Transverse colon (tissue), 4 donors: Measurements from ENCODE around the gene RCE1. TPM values are rescaled to one million over a fixed set of nuclear protein-coding genes. Genes with fewer than 3 reads are reported as not detected.

ENCODE experiments used
- DNase-seq: peaks from one replicate; pipeline ENCODE4 v3.0.0-alpha.2; 2019
- H3K27ac ChIP-seq, 4 donors: fragments of 200-600 bp; sonication (generic); 2 replicates each; pipeline ENCODE4 v1.5.1; 2016 to 2018; ENCODE audit warnings: inconsistent platforms in 4 of 4
- H3K27me3 ChIP-seq: fragments of 200-600 bp; sonication (generic); 2 replicates; pipeline ENCODE4 v1.5.1; 2017; ENCODE audit warnings: inconsistent platforms
- H3K36me3 ChIP-seq, 4 donors: fragments of 200-600 bp; sonication (generic); 2 replicates each; pipeline ENCODE4 v1.5.1; 2017 to 2019; ENCODE audit warnings: inconsistent platforms in 4 of 4
- H3K4me1 ChIP-seq, 4 donors: fragments of 200-600 bp; sonication (generic); 2 replicates each; pipeline ENCODE4 v1.5.1; 2017 to 2020; ENCODE audit warnings: inconsistent platforms in 4 of 4
- H3K4me3 ChIP-seq, 4 donors: fragments of 200-600 bp; sonication (generic); 1 replicate in 1 of 4; 2 replicates in 3 of 4; pipeline versions ENCODE4 v1.5.1 to v1.6.1; 2017 to 2019; ENCODE audit warnings: inconsistent platforms in 4 of 4
- H3K9me3 ChIP-seq, 2 donors: fragments of 200-600 bp; sonication (generic); 2 replicates each; pipeline ENCODE4 v1.5.1; 2017 to 2019; ENCODE audit warnings: inconsistent platforms in 2 of 2
- CTCF ChIP-seq, 5 experiments: fragments of 200-600 bp in 3 of 5; fragments of 450-650 bp in 2 of 5; sonication (generic) in 3 of 5; IDR thresholded peaks; 1 replicate in 2 of 5; 2 replicates in 3 of 5; pipeline ENCODE4 v1.5.1; 2016 to 2017; ENCODE audit warnings: antibody characterized with exemption in 5 of 5, inconsistent platforms in 3 of 5, mild to moderate bottlenecking in 2 of 5, moderate library complexity in 1 of 5
- EP300 ChIP-seq: sonication (generic); formaldehyde crosslinking; IDR thresholded peaks from one replicate; pipeline ENCODE4 v1.6.1; 2017; ENCODE audit warnings: antibody characterized with exemption, low read depth
- POLR2A ChIP-seq: fragments of 450-650 bp; IDR thresholded peaks from one replicate; pipeline ENCODE4 v1.6.1; 2016; ENCODE audit warnings: antibody characterized with exemption, mild to moderate bottlenecking, moderate library complexity
- POLR2AphosphoS5 ChIP-seq, 3 donors: sonication (generic); formaldehyde crosslinking; IDR thresholded peaks; one replicate each; pipeline ENCODE4 v1.6.1; 2016; ENCODE audit warnings: antibody characterized with exemption in 3 of 3
- WGBS, 2 donors: methylation state at CpG; one replicate each; pipeline ENCODE4 v1.1.5; 2018; ENCODE audit warnings: low coverage in 1 of 2; 5-methylcytosine and 5-hydroxymethylcytosine counted together
- in situ Hi-C, 4 donors: fragments of 200-750 bp; cut with MboI; loops; one replicate each; pipeline versions ENCODE4 v1.15.0 to v1.15.1; 2017; ENCODE audit warnings: low sequenced_read_pairs in 3 of 4, low pct_ligation_motif_present in 1 of 4, low pct_unique_long_range_greater_than_20kb in 1 of 4
- intact Hi-C: fragments of 100-400 bp; cut with DNase I; formaldehyde crosslinking; loops from one replicate; pipeline ENCODE4 v1.15.1; 2023; ENCODE audit warnings: low total_unique reads
- total RNA-seq, 4 donors: library from RNA; depleted of rRNA; stranded (reverse); fragments of >200 nt; gene quantifications; one replicate each; pipeline ENCODE4 v1.1.0, GENCODE V29; 2016

The RCE1 gene
- total RNA-seq, 4 donors from 2014 or later, result 14.5 to 40.3 (median 37.4) TPM

- H3K4me3 ChIP-seq, result no peak overlapping the region
- no peaks in the 10 kb centered on the region for H3K9me3 ChIP-seq
- no peaks in the 10 kb centered on the region for H3K27me3 ChIP-seq
- intact Hi-C loops (no loop called here), in situ Hi-C loops (no loop called here)
- H3K36me3 ChIP-seq, result no peaks in the 10 kb centered on the region
- WGBS, 2 donors, result 60 to 82% methylated on average over 1 to 29 of the region's 29 CpGs
- H3K4me1 ChIP-seq, result peaks cover 8 to 21% (median 18%) of the 10 kb centered on the region in 4 donors
- DNase-seq, result no peak
- no peak for TF ChIP-seq POLR2AphosphoS5 (IDR thresholded peaks at IDR 0.05)
- no peak for TF ChIP-seq CTCF (IDR thresholded peaks at IDR 0.05)
- no peak for TF ChIP-seq POLR2A
- no peak for TF ChIP-seq EP300
- H3K27ac ChIP-seq, result no peak overlapping the region
Observed at GRCh38 chr11:66858939-66859685, 15.9 kb downstream of the RCE1 start.

- Histone ChIP-seq H3K27me3 (no peaks in the 10 kb centered on the region), H3K27ac (no peak overlapping the region), H3K4me3 (no peak overlapping the region), H3K9me3 (no peaks in the 10 kb centered on the region), H3K36me3 (no peaks in the 10 kb centered on the region), H3K4me1 (peaks cover 10 to 28% (median 25%) of the 10 kb centered on the region in 4 donors)
- no peak for DNase-seq
- 88 to 90% methylated on average over 2 to 30 of the region's 41 CpGs for WGBS, 2 donors
- TF ChIP-seq EP300 (no peak), CTCF (IDR thresholded peaks at IDR 0.05) (no peak)
- in situ Hi-C loops, result no loop called here
- intact Hi-C loops, result no loop called here
Observed at GRCh38 chr11:66859686-66860448, 16.6 kb downstream of the RCE1 start.

GRCh38 chr11:66860449-66860831 lies 17.2 kb downstream of the RCE1 start:
- no peaks in the 10 kb centered on the region for H3K36me3 ChIP-seq
- H3K9me3 ChIP-seq, result no peaks in the 10 kb centered on the region
- peaks cover 6 to 30% (median 26%) of the 10 kb centered on the region in 4 donors for H3K4me1 ChIP-seq
- 80 to 81% methylated on average over 2 to 17 of the region's 18 CpGs for WGBS, 2 donors
- H3K27me3 ChIP-seq, result no peaks in the 10 kb centered on the region
- intact Hi-C loops (no loop called here), in situ Hi-C loops (no loop called here)
- no peak for TF ChIP-seq POLR2A
- no peak for TF ChIP-seq POLR2AphosphoS5 (IDR thresholded peaks at IDR 0.05)
- TF ChIP-seq EP300, result no peak
- no peak for TF ChIP-seq CTCF (IDR thresholded peaks at IDR 0.05)
- no peak overlapping the region for H3K4me3 ChIP-seq
- no peak for DNase-seq
- no peak overlapping the region for H3K27ac ChIP-seq

GRCh38 chr11:66861038-66861773 lies 18.0 kb downstream of the RCE1 start:
- TF ChIP-seq POLR2AphosphoS5 (IDR thresholded peaks at IDR 0.05) (no peak), POLR2A (no peak), EP300 (no peak), CTCF (IDR thresholded peaks at IDR 0.05) (no peak)
- intact Hi-C loops, result no loop called here
- H3K9me3 ChIP-seq, result no peaks in the 10 kb centered on the region
- no peak for DNase-seq
- H3K27ac ChIP-seq, result no peak overlapping the region
- peaks cover 4 to 27% (median 21%) of the 10 kb centered on the region in 4 donors for H3K4me1 ChIP-seq
- 90% methylated on average over 21 of the region's 32 CpGs; no CpG with 5 or more reads in 1 of the 2 donors for WGBS, 2 donors
- H3K36me3 ChIP-seq, result no peaks in the 10 kb centered on the region
- no peak overlapping the region for H3K4me3 ChIP-seq
- in situ Hi-C loops, result no loop called here
- H3K27me3 ChIP-seq, result no peaks in the 10 kb centered on the region
